Tibial nerve (tissue), 3 donors: ENCODE data around the gene A3GALT2.

ENCODE experiments used
- CTCF ChIP-seq, 5 experiments: fragments of 200-600 bp in 3 of 5; fragments of 450-650 bp in 2 of 5; sonication (generic) in 3 of 5; IDR thresholded peaks; one replicate each; pipeline ENCODE4 v1.5.1; 2016 to 2019; ENCODE audit warnings: antibody characterized with exemption in 5 of 5, mild to moderate bottlenecking in 3 of 5, moderate library complexity in 2 of 5
- POLR2A ChIP-seq, 2 donors: fragments of 450-650 bp; IDR thresholded peaks; one replicate each; pipeline ENCODE4 v1.6.1; 2017; ENCODE audit warnings: antibody characterized with exemption in 2 of 2, mild to moderate bottlenecking in 2 of 2, moderate library complexity in 2 of 2

- TF ChIP-seq CTCF (IDR thresholded peaks at IDR 0.05), result no peak
- TF ChIP-seq POLR2A (IDR thresholded peaks at IDR 0.05), result no peak
Measured at GRCh38 chr1:33300673-33301072, 20.2 kb downstream of the A3GALT2 start.
